ENCODE results near the gene ARMH4.

GRCh38 chr14:58108717-58109116, 43.3 kb downstream of the ARMH4 start:
- TF ChIP-seq CTCF (IDR thresholded peaks at IDR 0.05) (no peak), EZH2 (IDR thresholded peaks at IDR 0.05; ENCODE audit: borderline replicate concordance, insufficient read depth, low read depth, low read length, poor library complexity, severe bottlenecking) (no peak)

All from B cell (primary cell).